Endodermal cell (in vitro differentiated cells): ENCODE results near the gene PRR13. TPM values are rescaled to one million over a fixed set of nuclear protein-coding genes. Genes with fewer than 3 reads are reported as not detected.
A peak's percentile ranks its signal among the peaks of the same experiment; 100 is the strongest.

ENCODE experiments used
- DNase-seq: peaks from one replicate; pipeline ENCODE4 v3.0.0-alpha.2; 2017
- H3K27ac ChIP-seq: 2 replicates; pipeline ENCODE4 v1.5.1; 2013; ENCODE audit warnings: mild to moderate bottlenecking, low read depth, low read length, moderate library complexity
- H3K27me3 ChIP-seq: 2 replicates; pipeline ENCODE4 v1.6.1; 2013; ENCODE audit warnings: mild to moderate bottlenecking, low read length, moderate library complexity; ENCODE audit not compliant: insufficient read depth, control insufficient read depth, poor library complexity, severe bottlenecking
- H3K36me3 ChIP-seq: 2 replicates; pipeline ENCODE4 v1.7.0; 2013; ENCODE audit warnings: mild to moderate bottlenecking, low read length, moderate library complexity; ENCODE audit not compliant: control insufficient read depth, insufficient read depth
- H3K4me1 ChIP-seq: one replicate; pipeline ENCODE4 v1.7.0; 2013; ENCODE audit warnings: low read length; ENCODE audit not compliant: control insufficient read depth, insufficient read depth
- H3K4me3 ChIP-seq: 2 replicates; pipeline ENCODE4 v1.5.1; 2013; ENCODE audit warnings: mild to moderate bottlenecking, low read length, moderate library complexity
- H3K9ac ChIP-seq: 2 replicates; pipeline ENCODE4 v1.6.1; 2013; ENCODE audit warnings: mild to moderate bottlenecking, low read length, moderate library complexity; ENCODE audit not compliant: poor library complexity, severe bottlenecking; ENCODE audit errors: extremely low read depth
- H3K9me3 ChIP-seq: 2 replicates; pipeline ENCODE4 v1.6.1; 2013; ENCODE audit warnings: mild to moderate bottlenecking, low read length, moderate library complexity; ENCODE audit not compliant: control insufficient read depth
- H3K27ac Mint-ChIP-seq: 2 replicates; pipeline ENCODE4 v1.8.0; 2020; ENCODE audit warnings: mixed read lengths
- H3K27me3 Mint-ChIP-seq: 2 replicates; pipeline ENCODE4 v1.8.0; 2021; ENCODE audit warnings: mild to moderate bottlenecking, mixed read lengths; ENCODE audit not compliant: insufficient read depth
- H3K36me3 Mint-ChIP-seq: 2 replicates; pipeline ENCODE4 v1.8.0; 2020; ENCODE audit warnings: low read depth, mixed read lengths
- H3K4me1 Mint-ChIP-seq: 2 replicates; pipeline ENCODE4 v1.8.0; 2020; ENCODE audit warnings: mixed read lengths
- H3K4me3 Mint-ChIP-seq: 2 replicates; pipeline ENCODE4 v1.8.0; 2020; ENCODE audit warnings: mild to moderate bottlenecking, moderate library complexity, mixed read lengths
- H3K9me3 Mint-ChIP-seq: 2 replicates; pipeline ENCODE4 v1.8.0; 2020; ENCODE audit warnings: mild to moderate bottlenecking, mixed read lengths
- WGBS, 2 experiments: methylation state at CpG; one replicate each; pipeline versions ENCODE4 v1.1.5 to v1.1.7; 2013; ENCODE audit warnings: missing lambda C conversion rate in 2 of 2, mixed read lengths in 1 of 2; ENCODE audit not compliant: insufficient coverage in 1 of 2, insufficient read length in 1 of 2; 5-methylcytosine and 5-hydroxymethylcytosine counted together
- total RNA-seq, 2 donors: library from RNA; stranded (reverse); fragmentation: NEBNext Ultra II Directional in 1 of 2; extraction: Animal tissue kit (Norgen Biotek cat#: 25700) in 1 of 2; gene quantifications; 2 replicates in 1 of 2; 3 replicates in 1 of 2; pipeline ENCODE4 v1.2.1, GENCODE V29; 2021
- TF ChIP-seq, protein P1 (sequence below): fragments of 200-600 bp; sonication (generic); conservative IDR thresholded peaks from 2 replicates; pipeline ENCODE4 v1.5.0; 2021; ENCODE audit warnings: antibody characterized with exemption, mild to moderate bottlenecking

The PRR13 gene
- total RNA-seq, 2 donors from 2014 or later = 184 to 209 TPM

GRCh38 chr12:53461059-53461458, 19.5 kb downstream of the PRR13 start:
- Histone ChIP-seq H3K9ac (no peak overlapping the region), H3K27me3 (no peaks in the 10 kb centered on the region), H3K36me3 (peaks cover 98% of the 10 kb centered on the region), H3K9me3 (no peaks in the 10 kb centered on the region), H3K4me1 (peaks cover 19% of the 10 kb centered on the region), H3K4me3 (no peak overlapping the region), H3K27ac (no peak overlapping the region)
- no peaks in the 10 kb centered on the region for H3K9me3 Mint-ChIP-seq
- peak overlapping the region; percentile 27 for H3K27ac Mint-ChIP-seq
- peak overlapping the region; percentile 22 for H3K4me3 Mint-ChIP-seq
- H3K36me3 Mint-ChIP-seq = peaks cover 85% of the 10 kb centered on the region
- WGBS, 2 experiments = 92 to 94% methylated on average over 3 of the region's 3 CpGs
- peak; percentile 47 for DNase-seq
- peaks cover 66% of the 10 kb centered on the region for H3K4me1 Mint-ChIP-seq
- no peaks in the 10 kb centered on the region for H3K27me3 Mint-ChIP-seq
- TF ChIP-seq, protein P1, sequence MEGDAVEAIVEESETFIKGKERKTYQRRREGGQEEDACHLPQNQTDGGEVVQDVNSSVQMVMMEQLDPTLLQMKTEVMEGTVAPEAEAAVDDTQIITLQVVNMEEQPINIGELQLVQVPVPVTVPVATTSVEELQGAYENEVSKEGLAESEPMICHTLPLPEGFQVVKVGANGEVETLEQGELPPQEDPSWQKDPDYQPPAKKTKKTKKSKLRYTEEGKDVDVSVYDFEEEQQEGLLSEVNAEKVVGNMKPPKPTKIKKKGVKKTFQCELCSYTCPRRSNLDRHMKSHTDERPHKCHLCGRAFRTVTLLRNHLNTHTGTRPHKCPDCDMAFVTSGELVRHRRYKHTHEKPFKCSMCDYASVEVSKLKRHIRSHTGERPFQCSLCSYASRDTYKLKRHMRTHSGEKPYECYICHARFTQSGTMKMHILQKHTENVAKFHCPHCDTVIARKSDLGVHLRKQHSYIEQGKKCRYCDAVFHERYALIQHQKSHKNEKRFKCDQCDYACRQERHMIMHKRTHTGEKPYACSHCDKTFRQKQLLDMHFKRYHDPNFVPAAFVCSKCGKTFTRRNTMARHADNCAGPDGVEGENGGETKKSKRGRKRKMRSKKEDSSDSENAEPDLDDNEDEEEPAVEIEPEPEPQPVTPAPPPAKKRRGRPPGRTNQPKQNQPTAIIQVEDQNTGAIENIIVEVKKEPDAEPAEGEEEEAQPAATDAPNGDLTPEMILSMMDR = no peak

- peak; percentile 45 for DNase-seq
- Histone ChIP-seq H3K4me1 (peaks cover 17% of the 10 kb centered on the region), H3K9me3 (no peaks in the 10 kb centered on the region), H3K4me3 (no peak overlapping the region), H3K27ac (no peak overlapping the region), H3K36me3 (peaks cover 98% of the 10 kb centered on the region), H3K27me3 (no peaks in the 10 kb centered on the region), H3K9ac (no peak overlapping the region)
- H3K27ac Mint-ChIP-seq = no peak overlapping the region
- 92 to 94% methylated on average over 7 to 8 of the region's 8 CpGs for WGBS, 2 experiments
- H3K27me3 Mint-ChIP-seq = no peaks in the 10 kb centered on the region
- TF ChIP-seq, protein P1 = no peak
- H3K4me3 Mint-ChIP-seq = no peak overlapping the region
- no peaks in the 10 kb centered on the region for H3K9me3 Mint-ChIP-seq
- H3K36me3 Mint-ChIP-seq = peaks cover 86% of the 10 kb centered on the region
- peaks cover 69% of the 10 kb centered on the region for H3K4me1 Mint-ChIP-seq
Measured at GRCh38 chr12:53461591-53461990, 20.1 kb downstream of the PRR13 start.

- no peaks in the 10 kb centered on the region for H3K9me3 Mint-ChIP-seq
- peak; percentile 49 for DNase-seq
- no peak overlapping the region for H3K4me3 Mint-ChIP-seq
- H3K4me3 ChIP-seq = peak overlapping the region; percentile 14
- H3K36me3 Mint-ChIP-seq = peaks cover 92% of the 10 kb centered on the region
- H3K36me3 ChIP-seq = peaks cover 98% of the 10 kb centered on the region
- no peaks in the 10 kb centered on the region for H3K27me3 Mint-ChIP-seq
- no peak overlapping the region for H3K27ac ChIP-seq
- no peak overlapping the region for H3K27ac Mint-ChIP-seq
- TF ChIP-seq, protein P1 = no peak
- H3K9ac ChIP-seq = no peak overlapping the region
- H3K4me1 Mint-ChIP-seq = peaks cover 79% of the 10 kb centered on the region
- 93% methylated on average over 3 of the region's 3 CpGs; no CpG with 5 or more reads in 1 of the 2 experiments for WGBS, 2 experiments
- H3K9me3 ChIP-seq = no peaks in the 10 kb centered on the region
- no peaks in the 10 kb centered on the region for H3K27me3 ChIP-seq
- peaks cover 14% of the 10 kb centered on the region for H3K4me1 ChIP-seq
Measured at GRCh38 chr12:53462935-53463334, 21.4 kb downstream of the PRR13 start.
